ENCODE results near the gene KDM8. TPM values are rescaled to one million over a fixed set of nuclear protein-coding genes. Genes with fewer than 3 reads are reported as not detected.

KDM8 gene
- total RNA-seq, 1 donor from 2014 or later, result 4.3 TPM

GRCh38 chr16:27181019-27181790 is 22.1 kb upstream of the KDM8 start:
- Histone ChIP-seq H2AFZ (ENCODE audit: low read depth, low read length) (no peak overlapping the region), H3K36me3 (ENCODE audit: insufficient read depth, low read length) (no peaks in the 10 kb centered on the region), H3K27me3 (ENCODE audit: insufficient read depth, low read length) (no peaks in the 10 kb centered on the region), H3K27ac (ENCODE audit: low read depth, low read length) (no peak overlapping the region), H4K20me1 (ENCODE audit: insufficient read depth, low read length) (no peaks in the 10 kb centered on the region), H3K4me1 (ENCODE audit: insufficient read depth, low read length) (peaks cover 16% of the 10 kb centered on the region), H3K79me2 (ENCODE audit: insufficient read depth, low read length) (no peaks in the 10 kb centered on the region), H3K4me3 (ENCODE audit: insufficient read depth, low read depth, low read length) (no peak overlapping the region), H3K4me2 (ENCODE audit: low read length) (no peak overlapping the region), H3K9ac (ENCODE audit: low read length) (no peak overlapping the region), H3K9me3 (ENCODE audit: insufficient read depth, low read depth, low read length) (no peaks in the 10 kb centered on the region)
- Mint-ChIP-seq H3K36me3 (ENCODE audit: low read depth, unreplicated experiment) (no peaks in the 10 kb centered on the region), H3K9me3 (ENCODE audit: unreplicated experiment) (peaks cover 6% of the 10 kb centered on the region), H3K27me3 (ENCODE audit: low read depth, unreplicated experiment) (peaks cover 22% of the 10 kb centered on the region), H3K4me1 (ENCODE audit: low read depth, unreplicated experiment) (peaks cover 7% of the 10 kb centered on the region), H3K27ac (ENCODE audit: unreplicated experiment) (no peak overlapping the region), H3K4me3 (ENCODE audit: unreplicated experiment) (no peak overlapping the region)
- FAIRE-seq, result no peak
- TF ChIP-seq CTCF (IDR thresholded peaks at IDR 0.05; ENCODE audit: insufficient read depth, low read depth, low read length) (no peak), EZH2 (IDR thresholded peaks at IDR 0.05; ENCODE audit: insufficient read depth, low read length) (no peak)
- no peak for DNase-seq (ENCODE audit: low read depth)

- Histone ChIP-seq H2AFZ (ENCODE audit: low read depth, low read length) (no peak overlapping the region), H3K27ac (ENCODE audit: low read depth, low read length) (no peak overlapping the region), H3K36me3 (ENCODE audit: insufficient read depth, low read length) (no peaks in the 10 kb centered on the region), H3K27me3 (ENCODE audit: insufficient read depth, low read length) (no peaks in the 10 kb centered on the region), H3K4me3 (ENCODE audit: insufficient read depth, low read depth, low read length) (no peak overlapping the region), H3K4me2 (ENCODE audit: low read length) (no peak overlapping the region), H4K20me1 (ENCODE audit: insufficient read depth, low read length) (no peaks in the 10 kb centered on the region), H3K9me3 (ENCODE audit: insufficient read depth, low read depth, low read length) (no peaks in the 10 kb centered on the region), H3K4me1 (ENCODE audit: insufficient read depth, low read length) (peaks cover 6% of the 10 kb centered on the region), H3K79me2 (ENCODE audit: insufficient read depth, low read length) (no peaks in the 10 kb centered on the region), H3K9ac (ENCODE audit: low read length) (no peak overlapping the region)
- no peak for FAIRE-seq
- Mint-ChIP-seq H3K27ac (ENCODE audit: unreplicated experiment) (no peak overlapping the region), H3K4me3 (ENCODE audit: unreplicated experiment) (no peak overlapping the region), H3K36me3 (ENCODE audit: low read depth, unreplicated experiment) (no peaks in the 10 kb centered on the region), H3K27me3 (ENCODE audit: low read depth, unreplicated experiment) (peaks cover 27% of the 10 kb centered on the region), H3K4me1 (ENCODE audit: low read depth, unreplicated experiment) (no peaks in the 10 kb centered on the region), H3K9me3 (ENCODE audit: unreplicated experiment) (peaks cover 6% of the 10 kb centered on the region)
- TF ChIP-seq CTCF (IDR thresholded peaks at IDR 0.05; ENCODE audit: insufficient read depth, low read depth, low read length) (no peak), EZH2 (IDR thresholded peaks at IDR 0.05; ENCODE audit: insufficient read depth, low read length) (no peak)
- DNase-seq (ENCODE audit: low read depth), result no peak
These were observed 20.4 kb upstream of the KDM8 start for GRCh38 chr16:27182906-27183405.

DNA sequence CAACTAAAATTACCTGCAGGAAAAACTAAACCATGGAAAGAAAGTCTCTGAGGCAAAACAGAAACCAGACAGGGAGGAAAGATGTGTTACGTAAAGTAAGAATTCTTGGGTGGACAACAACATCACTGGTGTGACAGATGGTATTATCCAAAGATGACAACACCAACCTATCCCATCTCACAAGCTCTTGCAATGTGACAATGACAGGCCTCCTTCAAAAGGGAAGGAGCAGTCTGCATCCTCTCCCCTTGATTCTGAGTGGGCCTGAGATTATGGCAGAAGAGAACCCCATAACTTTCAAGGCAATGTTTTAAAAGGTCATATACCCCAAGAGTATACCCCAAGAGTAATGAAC is 17.6 kb upstream of the KDM8 start:
- Histone ChIP-seq H3K79me2 (ENCODE audit: insufficient read depth, low read length) (no peaks in the 10 kb centered on the region), H3K27me3 (ENCODE audit: insufficient read depth, low read length) (no peaks in the 10 kb centered on the region), H3K27ac (ENCODE audit: low read depth, low read length) (no peak overlapping the region), H4K20me1 (ENCODE audit: insufficient read depth, low read length) (no peaks in the 10 kb centered on the region), H3K9me3 (ENCODE audit: insufficient read depth, low read depth, low read length) (no peaks in the 10 kb centered on the region), H3K36me3 (ENCODE audit: insufficient read depth, low read length) (no peaks in the 10 kb centered on the region), H2AFZ (ENCODE audit: low read depth, low read length) (no peak overlapping the region), H3K4me3 (ENCODE audit: insufficient read depth, low read depth, low read length) (no peak overlapping the region), H3K9ac (ENCODE audit: low read length) (no peak overlapping the region), H3K4me1 (ENCODE audit: insufficient read depth, low read length) (no peaks in the 10 kb centered on the region), H3K4me2 (ENCODE audit: low read length) (no peak overlapping the region)
- no peaks in the 10 kb centered on the region for H3K4me1 Mint-ChIP-seq (ENCODE audit: low read depth, unreplicated experiment)
- peaks cover 38% of the 10 kb centered on the region for H3K27me3 Mint-ChIP-seq (ENCODE audit: low read depth, unreplicated experiment)
- H3K36me3 Mint-ChIP-seq (ENCODE audit: low read depth, unreplicated experiment), result no peaks in the 10 kb centered on the region
- H3K27ac Mint-ChIP-seq (ENCODE audit: unreplicated experiment), result no peak overlapping the region
- TF ChIP-seq CTCF (IDR thresholded peaks at IDR 0.05; ENCODE audit: insufficient read depth, low read depth, low read length) (no peak), EZH2 (IDR thresholded peaks at IDR 0.05; ENCODE audit: insufficient read depth, low read length) (no peak)
- FAIRE-seq (no peak), DNase-seq (ENCODE audit: low read depth) (no peak)
- H3K4me3 Mint-ChIP-seq (ENCODE audit: unreplicated experiment), result no peak overlapping the region
- H3K9me3 Mint-ChIP-seq (ENCODE audit: unreplicated experiment), result peaks cover 6% of the 10 kb centered on the region
